ENCODE data around the gene MLH1. TPM values are rescaled to one million over a fixed set of nuclear protein-coding genes. Genes with fewer than 3 reads are reported as not detected.

Gene MLH1
- total and polyA plus RNA-seq, 2 experiments from 2014 or later, result 28.1 to 37.7 TPM

GRCh38 chr3:37064747-37065146 lies 71.4 kb downstream of the MLH1 start:
- H3K4me2 ChIP-seq, result no peak overlapping the region
- no peak overlapping the region for H2AFZ ChIP-seq
- no peaks in the 10 kb centered on the region for H3K79me2 ChIP-seq
- no peaks in the 10 kb centered on the region for H3K9me2 ChIP-seq (replicated peaks; ENCODE audit: insufficient read depth)
- WGBS (ENCODE audit: low lambda C conversion rate, missing lambda C conversion rate), result 91% methylated on average over 3 of the region's 3 CpGs
- DNase-seq (ENCODE audit: low spot score), result no peak
- no peaks in the 10 kb centered on the region for H3K9me3 ChIP-seq (ENCODE audit: low read depth)
- no peaks in the 10 kb centered on the region for H3K36me3 ChIP-seq (replicated peaks; ENCODE audit: insufficient read depth, low read depth)
- H3K27me3 ChIP-seq, result no peaks in the 10 kb centered on the region
- H3K4me3 ChIP-seq, result no peak overlapping the region
- TF ChIP-seq, protein P1, sequence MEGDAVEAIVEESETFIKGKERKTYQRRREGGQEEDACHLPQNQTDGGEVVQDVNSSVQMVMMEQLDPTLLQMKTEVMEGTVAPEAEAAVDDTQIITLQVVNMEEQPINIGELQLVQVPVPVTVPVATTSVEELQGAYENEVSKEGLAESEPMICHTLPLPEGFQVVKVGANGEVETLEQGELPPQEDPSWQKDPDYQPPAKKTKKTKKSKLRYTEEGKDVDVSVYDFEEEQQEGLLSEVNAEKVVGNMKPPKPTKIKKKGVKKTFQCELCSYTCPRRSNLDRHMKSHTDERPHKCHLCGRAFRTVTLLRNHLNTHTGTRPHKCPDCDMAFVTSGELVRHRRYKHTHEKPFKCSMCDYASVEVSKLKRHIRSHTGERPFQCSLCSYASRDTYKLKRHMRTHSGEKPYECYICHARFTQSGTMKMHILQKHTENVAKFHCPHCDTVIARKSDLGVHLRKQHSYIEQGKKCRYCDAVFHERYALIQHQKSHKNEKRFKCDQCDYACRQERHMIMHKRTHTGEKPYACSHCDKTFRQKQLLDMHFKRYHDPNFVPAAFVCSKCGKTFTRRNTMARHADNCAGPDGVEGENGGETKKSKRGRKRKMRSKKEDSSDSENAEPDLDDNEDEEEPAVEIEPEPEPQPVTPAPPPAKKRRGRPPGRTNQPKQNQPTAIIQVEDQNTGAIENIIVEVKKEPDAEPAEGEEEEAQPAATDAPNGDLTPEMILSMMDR (IDR thresholded peaks at IDR 0.05; ENCODE audit: poor library complexity), result no peak
- TF ChIP-seq EZH2 (IDR thresholded peaks at IDR 0.05; ENCODE audit: borderline replicate concordance), result no peak
- no peaks in the 10 kb centered on the region for H4K20me1 ChIP-seq (ENCODE audit: insufficient read depth, poor library complexity, severe bottlenecking)
- no peaks in the 10 kb centered on the region for H3K4me1 ChIP-seq (ENCODE audit: insufficient read depth)
- no peak overlapping the region for H3K27ac ChIP-seq

- H3K4me1 ChIP-seq (ENCODE audit: insufficient read depth), result peaks cover under 1% of the 10 kb centered on the region
- H3K4me2 ChIP-seq, result no peak overlapping the region
- no peak overlapping the region for H2AFZ ChIP-seq
- no peak overlapping the region for H3K27ac ChIP-seq
- H3K9me3 ChIP-seq (ENCODE audit: low read depth), result no peaks in the 10 kb centered on the region
- H4K20me1 ChIP-seq (ENCODE audit: insufficient read depth, poor library complexity, severe bottlenecking), result no peaks in the 10 kb centered on the region
- no peaks in the 10 kb centered on the region for H3K79me2 ChIP-seq
- H3K9me2 ChIP-seq (replicated peaks; ENCODE audit: insufficient read depth), result no peaks in the 10 kb centered on the region
- no peaks in the 10 kb centered on the region for H3K27me3 ChIP-seq
- 89% methylated on average over 3 of the region's 3 CpGs for WGBS (ENCODE audit: low lambda C conversion rate, missing lambda C conversion rate)
- no peaks in the 10 kb centered on the region for H3K36me3 ChIP-seq (replicated peaks; ENCODE audit: insufficient read depth, low read depth)
- H3K4me3 ChIP-seq, result no peak overlapping the region
- no peak for TF ChIP-seq EZH2phosphoT487 (IDR thresholded peaks at IDR 0.05; ENCODE audit: low read depth, severe bottlenecking, unreplicated experiment)
- no peak for DNase-seq (ENCODE audit: low spot score)
Observed at GRCh38 chr3:37067577-37067976, 74.3 kb downstream of the MLH1 start.

GRCh38 chr3:37068031-37068430 lies 74.7 kb downstream of the MLH1 start:
- no peaks in the 10 kb centered on the region for H3K36me3 ChIP-seq (replicated peaks; ENCODE audit: insufficient read depth, low read depth)
- WGBS (ENCODE audit: low lambda C conversion rate, missing lambda C conversion rate), result 100% methylated on average over 1 of the region's 1 CpG
- H3K4me2 ChIP-seq, result no peak overlapping the region
- H2AFZ ChIP-seq, result no peak overlapping the region
- no peak for DNase-seq (ENCODE audit: low spot score)
- no peaks in the 10 kb centered on the region for H3K27me3 ChIP-seq
- no peaks in the 10 kb centered on the region for H3K79me2 ChIP-seq
- H3K27ac ChIP-seq, result no peak overlapping the region
- no peaks in the 10 kb centered on the region for H4K20me1 ChIP-seq (ENCODE audit: insufficient read depth, poor library complexity, severe bottlenecking)
- peaks cover 5% of the 10 kb centered on the region for H3K4me1 ChIP-seq (ENCODE audit: insufficient read depth)
- H3K9me3 ChIP-seq (ENCODE audit: low read depth), result no peaks in the 10 kb centered on the region
- no peak overlapping the region for H3K4me3 ChIP-seq
- no peaks in the 10 kb centered on the region for H3K9me2 ChIP-seq (replicated peaks; ENCODE audit: insufficient read depth)
- TF ChIP-seq EZH2phosphoT487 (IDR thresholded peaks at IDR 0.05; ENCODE audit: low read depth, severe bottlenecking, unreplicated experiment) (no peak), EZH2 (IDR thresholded peaks at IDR 0.05; ENCODE audit: borderline replicate concordance) (no peak)
- TF ChIP-seq, protein P1 (IDR thresholded peaks at IDR 0.05; ENCODE audit: poor library complexity), result no peak

- Histone ChIP-seq H3K27ac (no peak overlapping the region), H4K20me1 (ENCODE audit: insufficient read depth, poor library complexity, severe bottlenecking) (no peaks in the 10 kb centered on the region), H3K9me3 (ENCODE audit: low read depth) (no peaks in the 10 kb centered on the region), H3K79me2 (no peaks in the 10 kb centered on the region), H3K9me2 (replicated peaks; ENCODE audit: insufficient read depth) (no peaks in the 10 kb centered on the region), H3K27me3 (no peaks in the 10 kb centered on the region), H3K4me2 (no peak overlapping the region), H2AFZ (no peak overlapping the region), H3K4me3 (no peak overlapping the region), H3K36me3 (replicated peaks; ENCODE audit: insufficient read depth, low read depth) (no peaks in the 10 kb centered on the region), H3K4me1 (ENCODE audit: insufficient read depth) (peaks cover 12% of the 10 kb centered on the region)
- DNase-seq (ENCODE audit: low spot score), result no peak
- 78% methylated on average over 3 of the region's 3 CpGs for WGBS (ENCODE audit: low lambda C conversion rate, missing lambda C conversion rate)
- TF ChIP-seq EZH2phosphoT487 (IDR thresholded peaks at IDR 0.05; ENCODE audit: low read depth, severe bottlenecking, unreplicated experiment), result no peak
- no peak for TF ChIP-seq EZH2 (IDR thresholded peaks at IDR 0.05; ENCODE audit: borderline replicate concordance)
- TF ChIP-seq, protein P1 (IDR thresholded peaks at IDR 0.05; ENCODE audit: poor library complexity), result no peak
Observed at GRCh38 chr3:37071921-37072320, 78.6 kb downstream of the MLH1 start.

All from hepatocyte (in vitro differentiated cells).